Measurements from ENCODE around the gene GCNA.

DNA sequence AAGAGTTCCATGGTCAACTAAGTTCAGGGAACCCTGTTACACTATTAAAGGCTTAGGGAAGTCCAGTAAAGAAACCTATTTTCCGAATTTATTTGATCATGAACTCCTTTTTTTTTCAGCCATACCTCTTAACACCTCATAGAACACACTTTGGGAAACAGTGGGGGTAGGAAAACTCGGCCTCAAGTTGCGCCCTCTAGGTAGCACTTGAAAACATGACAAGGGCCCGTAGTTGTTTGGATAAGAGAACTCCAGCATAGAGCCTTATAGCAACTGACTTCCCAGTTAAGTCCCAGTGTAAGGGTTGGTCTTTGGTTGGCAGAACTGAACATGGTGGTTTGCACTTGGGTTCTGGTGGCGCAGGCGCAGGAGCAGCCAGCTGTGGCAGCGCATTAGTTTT lies 30.9 kb upstream of the GCNA start:
- TF ChIP-seq POLR2AphosphoS5 (IDR thresholded peaks at IDR 0.05; ENCODE audit: low read depth, low read length) (no peak), POLR2A (IDR thresholded peaks at IDR 0.05; ENCODE audit: low read depth, low read length) (no peak), TAF1 (IDR thresholded peaks at IDR 0.05; ENCODE audit: borderline replicate concordance, low read depth, low read length) (no peak)

Measured in GM12892 (cell line).